Memory B cell (primary cell): ENCODE measurements around the gene CCNF.

Experiments
- ATAC-seq: fragments of 150-1000 bp; cut with Tn5 transposase; 2 replicates; pipeline ENCODE4 v1.10.0; 2021; ENCODE audit warnings: low read depth, mild to moderate bottlenecking, moderate library complexity
- DNase-seq, 2 donors: peaks; one replicate each; pipeline ENCODE4 v3.0.0; 2022; ENCODE audit warnings: low spot score in 2 of 2
- H3K27ac Mint-ChIP-seq: one replicate; pipeline ENCODE4 v1.8.0; 2022; ENCODE audit warnings: mild to moderate bottlenecking, moderate library complexity, mixed read lengths
- H3K27me3 Mint-ChIP-seq: one replicate; pipeline ENCODE4 v1.8.0; 2022; ENCODE audit warnings: mixed read lengths
- H3K36me3 Mint-ChIP-seq: one replicate; pipeline ENCODE4 v1.8.0; 2022; ENCODE audit warnings: mild to moderate bottlenecking, mixed read lengths
- H3K4me1 Mint-ChIP-seq: one replicate; pipeline ENCODE4 v1.8.0; 2022; ENCODE audit warnings: mixed read lengths
- H3K4me3 Mint-ChIP-seq: one replicate; pipeline ENCODE4 v1.8.0; 2022; ENCODE audit warnings: mild to moderate bottlenecking, moderate library complexity, mixed read lengths
- H3K9me3 Mint-ChIP-seq: one replicate; pipeline ENCODE4 v1.8.0; 2022; ENCODE audit warnings: mixed read lengths

Gene CCNF

GRCh38 chr16:2468233-2468724, 39.0 kb downstream of the CCNF start:
- no peaks in the 10 kb centered on the region for H3K36me3 Mint-ChIP-seq
- H3K4me1 Mint-ChIP-seq, result peaks cover 27% of the 10 kb centered on the region
- peaks cover 17% of the 10 kb centered on the region for H3K27me3 Mint-ChIP-seq
- ATAC-seq, result peak; percentile 61
- H3K9me3 Mint-ChIP-seq, result no peaks in the 10 kb centered on the region
- H3K27ac Mint-ChIP-seq, result no peak overlapping the region
- peak in 1 of 2 donors; percentile 29 for DNase-seq
- H3K4me3 Mint-ChIP-seq, result peak overlapping the region; percentile 78

- H3K4me3 Mint-ChIP-seq, result peak overlapping the region; percentile 78
- no peak overlapping the region for H3K27ac Mint-ChIP-seq
- DNase-seq (peak in 1 of 2 donors; percentile 47), ATAC-seq (peak; percentile 65)
- peaks cover 19% of the 10 kb centered on the region for H3K27me3 Mint-ChIP-seq
- H3K9me3 Mint-ChIP-seq, result no peaks in the 10 kb centered on the region
- peaks cover 28% of the 10 kb centered on the region for H3K4me1 Mint-ChIP-seq
- H3K36me3 Mint-ChIP-seq, result no peaks in the 10 kb centered on the region
Observed at GRCh38 chr16:2468725-2469398, 39.6 kb downstream of the CCNF start.

GRCh38 chr16:2469399-2470233, 40.4 kb downstream of the CCNF start:
- ATAC-seq, result no peak
- Mint-ChIP-seq H3K36me3 (no peaks in the 10 kb centered on the region), H3K9me3 (no peaks in the 10 kb centered on the region), H3K4me1 (peaks cover 28% of the 10 kb centered on the region), H3K27ac (peak overlapping the region; percentile 18), H3K27me3 (peaks cover 19% of the 10 kb centered on the region), H3K4me3 (peak overlapping the region; percentile 77)
- DNase-seq, result peak in 1 of 2 donors; percentile 24

- Mint-ChIP-seq H3K4me3 (peak overlapping the region; percentile 28), H3K36me3 (no peaks in the 10 kb centered on the region), H3K9me3 (no peaks in the 10 kb centered on the region), H3K4me1 (peaks cover 28% of the 10 kb centered on the region), H3K27ac (peak overlapping the region; percentile 18), H3K27me3 (peaks cover 19% of the 10 kb centered on the region)
- ATAC-seq (no peak), DNase-seq (no peak)
Observed at GRCh38 chr16:2470234-2470601, 41.0 kb downstream of the CCNF start.

GRCh38 chr16:2470603-2471015, 41.4 kb downstream of the CCNF start:
- Mint-ChIP-seq H3K27me3 (peaks cover 19% of the 10 kb centered on the region), H3K4me1 (peaks cover 28% of the 10 kb centered on the region), H3K36me3 (no peaks in the 10 kb centered on the region), H3K27ac (no peak overlapping the region), H3K9me3 (no peaks in the 10 kb centered on the region), H3K4me3 (peak overlapping the region; percentile 28)
- ATAC-seq (no peak), DNase-seq (no peak)

- ATAC-seq (no peak), DNase-seq (peak in 1 of 2 donors; percentile 37)
- Mint-ChIP-seq H3K4me1 (peaks cover 28% of the 10 kb centered on the region), H3K27ac (no peak within 1 kb of the TSS), H3K4me3 (peak within 1 kb of the TSS; percentile 37), H3K36me3 (no peaks in the 10 kb centered on the region), H3K27me3 (peaks cover 19% of the 10 kb centered on the region), H3K9me3 (no peaks in the 10 kb centered on the region)
Observed at GRCh38 chr16:2471016-2471652, 41.9 kb downstream of the CCNF start, which contains the start of gene NTN3. Gene NTN3, plus strand, starts transcription at chr16:2471297. Its CDS starts 405 bp downstream, at chr16:2471702.

GRCh38 chr16:2471653-2472487, 42.6 kb downstream of the CCNF start:
- H3K36me3 Mint-ChIP-seq, result no peaks in the 10 kb centered on the region
- DNase-seq (no peak), ATAC-seq (no peak)
- no peak overlapping the region for H3K27ac Mint-ChIP-seq
- H3K9me3 Mint-ChIP-seq, result no peaks in the 10 kb centered on the region
- H3K4me1 Mint-ChIP-seq, result peaks cover 28% of the 10 kb centered on the region
- peak overlapping the region; percentile 37 for H3K4me3 Mint-ChIP-seq
- H3K27me3 Mint-ChIP-seq, result peaks cover 19% of the 10 kb centered on the region

- no peaks in the 10 kb centered on the region for H3K36me3 Mint-ChIP-seq
- no peak overlapping the region for H3K27ac Mint-ChIP-seq
- H3K27me3 Mint-ChIP-seq, result peaks cover 19% of the 10 kb centered on the region
- ATAC-seq (no peak), DNase-seq (no peak)
- no peaks in the 10 kb centered on the region for H3K9me3 Mint-ChIP-seq
- H3K4me1 Mint-ChIP-seq, result peaks cover 25% of the 10 kb centered on the region
- H3K4me3 Mint-ChIP-seq, result no peak overlapping the region
Observed at GRCh38 chr16:2472488-2472864, 43.2 kb downstream of the CCNF start.

GRCh38 chr16:2472885-2473445, 43.7 kb downstream of the CCNF start:
- no peak overlapping the region for H3K27ac Mint-ChIP-seq

GRCh38 chr16:2473446-2473926, 44.2 kb downstream of the CCNF start:
- ATAC-seq (no peak), DNase-seq (no peak)
- peaks cover 24% of the 10 kb centered on the region for H3K4me1 Mint-ChIP-seq
- no peaks in the 10 kb centered on the region for H3K36me3 Mint-ChIP-seq
- peak overlapping the region; percentile 70 for H3K4me3 Mint-ChIP-seq
- peaks cover 18% of the 10 kb centered on the region for H3K27me3 Mint-ChIP-seq
- no peak overlapping the region for H3K27ac Mint-ChIP-seq
- H3K9me3 Mint-ChIP-seq, result no peaks in the 10 kb centered on the region

More at GRCh38 chr16:2472885-2473445, 43.7 kb downstream of the CCNF start:
- H3K4me3 Mint-ChIP-seq, result peak overlapping the region; percentile 70
- no peak for DNase-seq
- ATAC-seq, result no peak
- peaks cover 19% of the 10 kb centered on the region for H3K27me3 Mint-ChIP-seq
- peaks cover 28% of the 10 kb centered on the region for H3K4me1 Mint-ChIP-seq
- H3K9me3 Mint-ChIP-seq, result no peaks in the 10 kb centered on the region
- H3K36me3 Mint-ChIP-seq, result no peaks in the 10 kb centered on the region

GRCh38 chr16:2473999-2474876, 45.0 kb downstream of the CCNF start:
- ATAC-seq, result peak; percentile 76
- Mint-ChIP-seq H3K27me3 (peaks cover 18% of the 10 kb centered on the region), H3K4me3 (peak overlapping the region; percentile 81), H3K27ac (no peak overlapping the region), H3K36me3 (no peaks in the 10 kb centered on the region), H3K9me3 (no peaks in the 10 kb centered on the region), H3K4me1 (peaks cover 19% of the 10 kb centered on the region)
- peak; percentile 50 to 69 for DNase-seq

GRCh38 chr16:2474877-2475412, 45.7 kb downstream of the CCNF start, which contains the start of gene TBC1D24:
Gene TBC1D24, plus strand, starts transcription at chr16:2475127. Its CDS starts 21,022 bp downstream, at chr16:2496149.
- no peak within 1 kb of the TSS for H3K27ac Mint-ChIP-seq
- H3K9me3 Mint-ChIP-seq, result no peaks in the 10 kb centered on the region
- DNase-seq, result peak; percentile 72 to 75
- peak within 1 kb of the TSS; percentile 81 for H3K4me3 Mint-ChIP-seq
- H3K36me3 Mint-ChIP-seq, result no peaks in the 10 kb centered on the region
- peak; percentile 68 for ATAC-seq
- peaks cover 13% of the 10 kb centered on the region for H3K27me3 Mint-ChIP-seq
- peaks cover 13% of the 10 kb centered on the region for H3K4me1 Mint-ChIP-seq
